HFFc6 (cell line): ENCODE data around the gene UTP4. TPM values are rescaled to one million over a fixed set of nuclear protein-coding genes. Genes with fewer than 3 reads are reported as not detected.

ENCODE experiments used
- DNase-seq: peaks from one replicate; pipeline ENCODE4 v3.0.0-alpha.2; 2018
- H3K27ac Mint-ChIP-seq: 2 replicates; pipeline ENCODE4 v1.8.0; 2020; ENCODE audit warnings: mild to moderate bottlenecking, mixed read lengths
- H3K27me3 Mint-ChIP-seq: 2 replicates; pipeline ENCODE4 v1.8.0; 2021; ENCODE audit warnings: mild to moderate bottlenecking, moderate library complexity, mixed read lengths; ENCODE audit not compliant: insufficient read depth
- H3K36me3 Mint-ChIP-seq: 2 replicates; pipeline ENCODE4 v1.8.0; 2021; ENCODE audit warnings: low read depth, mixed read lengths
- H3K4me1 Mint-ChIP-seq: 2 replicates; pipeline ENCODE4 v1.8.0; 2020; ENCODE audit warnings: low read depth, mixed read lengths
- H3K4me3 Mint-ChIP-seq: 2 replicates; pipeline ENCODE4 v1.8.0; 2020; ENCODE audit warnings: mild to moderate bottlenecking, moderate library complexity, mixed read lengths
- H3K9me3 Mint-ChIP-seq: 2 replicates; pipeline ENCODE4 v1.8.0; 2020; ENCODE audit warnings: mild to moderate bottlenecking, mixed read lengths
- total RNA-seq, 6 experiments: library from RNA; stranded (reverse); fragmentation: NEBNext Ultra II Directional; extraction: Animal tissue kit (Norgen Biotek cat#: 25700); gene quantifications; 2 replicates in 1 of 6; 3 replicates in 5 of 6; pipeline ENCODE4 v1.2.3, GENCODE V29; 2021
- TF ChIP-seq, protein P1 (sequence below): fragments of 200-600 bp; sonication (generic); IDR thresholded peaks from 2 replicates; pipeline ENCODE4 v1.5.0; 2021; ENCODE audit warnings: antibody characterized with exemption, mild to moderate bottlenecking

Gene UTP4
- total RNA-seq, 6 experiments from 2014 or later = 64.1 to 82.4 (median 69.6) TPM

DNA sequence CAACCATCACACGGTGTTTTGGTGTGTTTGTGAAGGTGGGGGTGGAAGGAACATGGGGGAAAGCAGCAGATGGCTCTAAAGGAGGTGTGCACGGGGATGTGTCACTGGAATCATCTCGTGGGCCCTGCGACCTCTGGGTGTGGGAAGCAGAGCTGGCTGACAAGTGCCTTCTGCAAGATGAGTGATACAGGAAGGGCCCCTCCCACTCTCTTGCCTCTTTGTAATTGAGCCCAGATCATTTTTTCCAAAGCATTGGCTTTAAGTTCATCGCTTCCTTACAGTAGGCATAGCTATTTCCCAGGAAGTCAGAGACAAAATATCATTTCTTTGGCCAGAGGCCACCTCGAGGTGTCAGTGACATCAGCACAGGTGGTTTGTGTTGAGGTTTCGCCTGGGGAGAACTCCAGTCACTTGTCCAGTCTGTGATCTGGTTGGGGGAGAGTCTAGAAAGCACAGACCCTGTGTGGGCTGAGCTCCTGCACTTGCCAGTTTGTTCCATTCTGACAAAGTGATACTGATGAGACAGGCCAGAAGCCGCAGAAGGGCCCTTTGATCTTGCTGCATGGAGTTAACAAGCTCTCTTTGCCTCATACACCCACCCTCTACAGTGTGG lies 33.9 kb downstream of the UTP4 start:
- DNase-seq = peak; percentile 38
- Mint-ChIP-seq H3K27ac (peak overlapping the region; percentile 77), H3K9me3 (no peaks in the 10 kb centered on the region)

DNA sequence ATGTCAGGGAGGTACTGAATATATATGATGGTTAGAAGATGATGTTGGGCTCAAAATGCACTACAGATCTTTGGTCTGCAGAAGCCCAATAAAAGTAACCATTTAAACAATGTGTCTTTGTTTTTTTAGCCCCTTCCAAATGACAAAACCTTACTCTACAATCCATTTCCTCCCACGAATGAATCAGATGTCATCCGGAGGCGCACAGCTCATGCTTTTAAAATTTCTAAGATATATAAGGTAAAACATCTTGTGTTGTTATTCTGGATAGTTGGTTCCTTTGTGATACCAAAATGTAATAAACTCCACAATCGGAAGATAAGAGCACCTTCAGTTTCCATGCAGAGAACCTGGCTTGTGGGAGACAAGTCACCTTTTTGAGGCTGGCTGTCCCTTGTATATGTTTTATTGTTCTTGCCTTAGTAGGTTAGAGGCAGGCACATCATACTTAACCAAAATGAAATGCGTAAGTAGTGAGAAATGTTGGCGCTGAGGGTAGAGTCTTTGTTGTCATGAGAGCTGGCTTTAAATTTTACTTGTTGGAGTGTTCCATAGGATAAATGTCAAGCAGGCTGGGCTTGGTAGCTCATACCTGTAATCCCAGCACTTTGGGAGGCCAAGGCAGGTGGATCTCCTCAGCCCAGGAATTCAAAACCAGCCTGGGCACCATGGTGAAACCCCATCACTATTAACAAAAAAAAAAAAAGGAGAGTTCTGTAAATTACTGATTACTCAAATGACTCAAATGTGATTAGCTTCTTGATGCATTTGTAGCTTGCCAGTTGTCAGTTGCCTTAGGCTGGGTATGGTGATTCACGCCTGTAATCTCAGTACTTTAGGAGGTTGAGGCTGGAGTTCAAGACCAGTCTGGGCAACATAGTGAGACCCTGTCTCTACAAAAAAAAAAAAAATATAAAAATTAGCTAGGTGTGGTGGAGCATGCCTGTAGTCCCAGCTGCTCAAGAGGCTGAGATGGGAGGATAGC lies 34.8 kb downstream of the UTP4 start:
- peaks cover 42% of the 10 kb centered on the region for H3K36me3 Mint-ChIP-seq
- DNase-seq = peak; percentile 29

More for the DNA sequence above, 33.9 kb downstream of the UTP4 start:
- Mint-ChIP-seq H3K36me3 (peaks cover 42% of the 10 kb centered on the region), H3K4me3 (peak overlapping the region; percentile 67), H3K4me1 (peaks cover 37% of the 10 kb centered on the region), H3K27me3 (no peaks in the 10 kb centered on the region; the same call in none of the 2 replicates)
- TF ChIP-seq, protein P1, sequence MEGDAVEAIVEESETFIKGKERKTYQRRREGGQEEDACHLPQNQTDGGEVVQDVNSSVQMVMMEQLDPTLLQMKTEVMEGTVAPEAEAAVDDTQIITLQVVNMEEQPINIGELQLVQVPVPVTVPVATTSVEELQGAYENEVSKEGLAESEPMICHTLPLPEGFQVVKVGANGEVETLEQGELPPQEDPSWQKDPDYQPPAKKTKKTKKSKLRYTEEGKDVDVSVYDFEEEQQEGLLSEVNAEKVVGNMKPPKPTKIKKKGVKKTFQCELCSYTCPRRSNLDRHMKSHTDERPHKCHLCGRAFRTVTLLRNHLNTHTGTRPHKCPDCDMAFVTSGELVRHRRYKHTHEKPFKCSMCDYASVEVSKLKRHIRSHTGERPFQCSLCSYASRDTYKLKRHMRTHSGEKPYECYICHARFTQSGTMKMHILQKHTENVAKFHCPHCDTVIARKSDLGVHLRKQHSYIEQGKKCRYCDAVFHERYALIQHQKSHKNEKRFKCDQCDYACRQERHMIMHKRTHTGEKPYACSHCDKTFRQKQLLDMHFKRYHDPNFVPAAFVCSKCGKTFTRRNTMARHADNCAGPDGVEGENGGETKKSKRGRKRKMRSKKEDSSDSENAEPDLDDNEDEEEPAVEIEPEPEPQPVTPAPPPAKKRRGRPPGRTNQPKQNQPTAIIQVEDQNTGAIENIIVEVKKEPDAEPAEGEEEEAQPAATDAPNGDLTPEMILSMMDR = no peak

DNA sequence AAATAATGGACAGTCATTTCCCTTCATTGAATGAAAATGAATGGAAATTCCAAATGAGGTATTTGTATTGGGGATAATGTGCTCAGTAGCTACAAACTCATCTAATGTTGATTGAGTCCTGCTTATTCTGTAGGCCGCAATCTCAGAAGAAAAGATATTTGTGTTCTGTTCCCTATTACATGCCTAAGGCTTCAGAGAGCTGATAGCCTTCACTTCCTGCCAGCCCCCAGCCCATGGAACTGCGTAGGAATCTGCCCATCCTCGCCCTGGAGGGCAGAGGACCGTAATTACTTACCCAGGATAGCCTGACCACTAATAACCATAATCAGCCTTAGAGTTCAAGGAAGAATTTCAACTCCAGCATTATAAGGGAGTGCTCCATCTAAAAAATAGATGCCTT lies 36.6 kb downstream of the UTP4 start:
- Mint-ChIP-seq H3K4me1 (peaks cover 61% of the 10 kb centered on the region), H3K4me3 (no peak overlapping the region), H3K27ac (no peak overlapping the region), H3K27me3 (no peaks in the 10 kb centered on the region; the same call in none of the 2 replicates), H3K36me3 (peaks cover 39% of the 10 kb centered on the region), H3K9me3 (no peaks in the 10 kb centered on the region)
- DNase-seq = no peak
- TF ChIP-seq, protein P1 = no peak

More for the DNA sequence above, 34.8 kb downstream of the UTP4 start:
- H3K27me3 Mint-ChIP-seq = no peaks in the 10 kb centered on the region; the same call in none of the 2 replicates
- H3K27ac Mint-ChIP-seq = peak overlapping the region; percentile 77
- peak overlapping the region; percentile 67 for H3K4me3 Mint-ChIP-seq
- no peaks in the 10 kb centered on the region for H3K9me3 Mint-ChIP-seq
- peaks cover 46% of the 10 kb centered on the region for H3K4me1 Mint-ChIP-seq
- TF ChIP-seq, protein P1 = no peak

DNA sequence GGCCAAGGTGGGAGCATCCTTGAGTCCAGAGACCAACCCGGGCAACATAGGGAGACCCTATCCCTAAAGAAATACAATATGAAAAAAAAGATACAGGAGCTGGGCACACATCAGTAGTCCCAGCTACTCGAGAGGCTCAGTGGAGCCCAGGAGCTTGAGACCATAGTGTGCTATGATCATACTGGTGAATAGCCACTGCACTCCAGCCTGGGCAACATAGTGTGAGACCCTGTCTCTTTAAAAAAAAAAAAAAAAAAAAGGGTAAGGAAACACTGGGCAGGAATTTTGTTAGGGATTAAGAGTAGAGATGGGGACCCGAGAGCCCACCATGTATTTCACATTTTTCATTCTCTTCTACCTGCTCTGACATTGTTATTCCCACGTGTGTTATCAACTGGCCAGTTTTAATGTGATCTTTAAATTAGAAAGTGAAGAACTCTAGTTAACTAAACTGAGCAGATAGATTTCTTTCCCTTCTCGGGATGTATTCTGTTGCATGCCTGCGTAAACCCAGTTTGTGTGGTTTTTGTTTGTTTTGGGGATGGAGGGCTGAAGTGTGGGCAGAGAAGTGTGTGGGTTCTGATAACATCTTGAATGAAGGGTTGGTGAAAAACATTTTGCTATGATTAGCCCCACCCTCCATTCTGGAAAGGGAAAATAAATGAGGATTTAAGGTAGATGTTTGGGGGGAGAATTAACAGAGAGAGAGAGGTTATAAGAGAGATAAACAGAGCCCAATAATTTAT lies 37.3 kb downstream of the UTP4 start:
- TF ChIP-seq, protein P1 = no peak
- peaks cover 61% of the 10 kb centered on the region for H3K4me1 Mint-ChIP-seq
- H3K36me3 Mint-ChIP-seq = peaks cover 39% of the 10 kb centered on the region
- H3K9me3 Mint-ChIP-seq = no peaks in the 10 kb centered on the region
- no peak overlapping the region for H3K27ac Mint-ChIP-seq
- DNase-seq = no peak
- H3K27me3 Mint-ChIP-seq = no peaks in the 10 kb centered on the region; the same call in none of the 2 replicates
- no peak overlapping the region for H3K4me3 Mint-ChIP-seq
